OCI-LY7 (cell line): Measurements from ENCODE around the gene STK10.

Experiments used
- CTCF ChIP-seq: fragments of 200-600 bp; sonication (generic); conservative IDR thresholded peaks from 2 replicates; pipeline ENCODE4 v1.5.1; 2014; ENCODE audit warnings: mild to moderate bottlenecking, antibody characterized with exemption, low read length, moderate library complexity, mixed read lengths
- EZH2phosphoT487 ChIP-seq: fragments of 200-600 bp; sonication (generic); IDR thresholded peaks from 2 replicates; pipeline ENCODE4 v1.6.1; 2018; ENCODE audit warnings: low read depth, borderline replicate concordance, mild to moderate bottlenecking, mixed run types, antibody characterized with exemption, low read length, moderate library complexity, mixed read lengths

GRCh38 chr5:172169216-172169615 is 18.8 kb downstream of the STK10 start:
- TF ChIP-seq CTCF (no peak), EZH2phosphoT487 (no peak)
